ENCODE measurements around the gene ISCA2.

ISCA2 gene

DNA sequence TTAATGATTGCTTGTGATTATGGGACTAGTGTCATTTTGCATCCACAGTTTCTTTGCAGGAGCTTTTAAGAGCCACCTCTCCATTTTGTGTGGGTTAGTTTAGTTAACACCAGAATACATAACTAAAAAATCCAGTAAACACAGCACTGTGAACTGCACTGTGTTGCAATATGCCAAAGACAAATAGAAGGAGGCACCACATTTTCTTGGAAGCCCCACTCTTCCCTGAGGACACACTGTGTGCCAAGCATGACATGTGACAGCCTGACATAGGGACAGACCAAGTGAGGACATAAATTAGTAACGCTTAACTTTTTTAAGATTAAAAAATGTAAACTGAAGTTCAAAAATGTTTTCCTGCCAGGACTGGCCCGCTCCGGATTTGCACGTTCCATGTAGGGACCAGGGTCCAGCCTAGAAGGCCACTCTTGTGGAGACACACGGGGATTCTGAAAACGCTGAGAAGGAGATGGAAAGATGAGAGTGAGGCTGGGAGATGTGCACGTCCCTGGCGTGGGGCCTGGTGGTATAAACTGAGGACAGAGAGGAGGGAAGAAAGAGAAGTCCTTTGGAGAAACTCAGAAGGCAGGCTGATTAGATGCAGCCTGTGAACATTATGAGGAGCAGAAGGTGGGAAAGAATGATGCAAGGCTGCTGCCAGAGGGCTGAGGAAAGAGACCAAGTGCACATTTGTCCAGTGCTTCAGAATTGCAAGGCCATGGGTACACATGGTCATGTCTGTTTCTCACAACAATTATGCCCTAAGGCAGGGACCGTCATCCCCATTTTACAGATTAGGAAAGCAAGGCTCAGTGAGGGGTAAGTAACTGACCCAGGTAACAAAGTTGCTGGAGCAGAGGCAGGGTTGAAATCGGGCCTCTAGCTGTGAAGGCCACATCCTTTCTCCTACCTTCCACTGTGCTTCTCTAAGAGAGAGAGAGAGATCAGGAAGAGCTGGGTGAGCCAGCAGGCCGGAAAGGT lies 45.1 kb downstream of the ISCA2 start:
- DNase-seq (ENCODE audit: low spot score), result no peak
- TF ChIP-seq, protein P1, sequence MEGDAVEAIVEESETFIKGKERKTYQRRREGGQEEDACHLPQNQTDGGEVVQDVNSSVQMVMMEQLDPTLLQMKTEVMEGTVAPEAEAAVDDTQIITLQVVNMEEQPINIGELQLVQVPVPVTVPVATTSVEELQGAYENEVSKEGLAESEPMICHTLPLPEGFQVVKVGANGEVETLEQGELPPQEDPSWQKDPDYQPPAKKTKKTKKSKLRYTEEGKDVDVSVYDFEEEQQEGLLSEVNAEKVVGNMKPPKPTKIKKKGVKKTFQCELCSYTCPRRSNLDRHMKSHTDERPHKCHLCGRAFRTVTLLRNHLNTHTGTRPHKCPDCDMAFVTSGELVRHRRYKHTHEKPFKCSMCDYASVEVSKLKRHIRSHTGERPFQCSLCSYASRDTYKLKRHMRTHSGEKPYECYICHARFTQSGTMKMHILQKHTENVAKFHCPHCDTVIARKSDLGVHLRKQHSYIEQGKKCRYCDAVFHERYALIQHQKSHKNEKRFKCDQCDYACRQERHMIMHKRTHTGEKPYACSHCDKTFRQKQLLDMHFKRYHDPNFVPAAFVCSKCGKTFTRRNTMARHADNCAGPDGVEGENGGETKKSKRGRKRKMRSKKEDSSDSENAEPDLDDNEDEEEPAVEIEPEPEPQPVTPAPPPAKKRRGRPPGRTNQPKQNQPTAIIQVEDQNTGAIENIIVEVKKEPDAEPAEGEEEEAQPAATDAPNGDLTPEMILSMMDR (IDR thresholded peaks at IDR 0.05; ENCODE audit: extremely low read depth, insufficient read depth, missing control alignments), result no peak
- in situ Hi-C loops (cut with MboI; ENCODE audit: low pct_unique_long_range_greater_than_20kb, low sequenced_read_pairs, unreplicated experiment), result no loop called here

DNA sequence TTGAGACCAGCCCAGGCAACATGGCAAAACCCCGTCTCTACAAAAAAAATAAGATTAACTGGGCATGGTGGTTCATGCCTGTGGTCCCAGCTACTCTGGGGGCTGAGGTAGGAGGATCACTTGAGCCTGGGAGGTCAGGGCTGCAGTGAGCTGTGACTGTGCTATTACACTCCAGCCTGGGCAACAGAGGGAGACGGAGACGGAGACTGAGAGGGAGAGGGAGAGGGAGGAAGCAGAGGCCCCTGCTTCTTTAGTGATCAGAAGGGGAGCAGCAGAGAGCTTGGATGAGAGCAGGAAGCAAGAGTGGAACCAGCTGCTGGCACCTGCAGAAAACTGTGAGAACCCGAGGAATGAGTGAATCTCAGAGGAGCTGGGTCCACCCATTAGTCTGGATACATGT lies 45.9 kb downstream of the ISCA2 start:
- TF ChIP-seq, protein P1 (IDR thresholded peaks at IDR 0.05; ENCODE audit: extremely low read depth, insufficient read depth, missing control alignments), result no peak
- in situ Hi-C loops (cut with MboI; ENCODE audit: low pct_unique_long_range_greater_than_20kb, low sequenced_read_pairs, unreplicated experiment), result no loop called here
- no peak for DNase-seq (ENCODE audit: low spot score)

DNA sequence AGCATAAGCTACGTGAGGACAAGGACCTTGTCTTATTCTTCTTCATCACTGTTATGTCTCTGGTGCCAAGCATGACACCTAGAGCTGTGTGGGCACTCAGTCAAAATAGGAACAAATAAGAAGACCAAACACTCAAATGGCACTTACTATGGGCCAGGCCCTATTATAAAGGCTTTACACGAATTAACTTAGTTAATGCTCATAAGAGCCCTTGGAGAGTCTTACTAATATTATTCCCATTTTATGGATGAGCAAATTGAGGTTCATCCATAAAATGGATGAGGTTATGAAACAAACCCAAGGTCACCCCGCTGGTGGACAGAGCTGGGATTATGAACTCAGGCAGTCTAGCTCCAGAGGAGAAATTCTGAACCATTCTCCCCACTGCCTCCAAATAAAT lies 47.7 kb downstream of the ISCA2 start:
- TF ChIP-seq, protein P1 (IDR thresholded peaks at IDR 0.05; ENCODE audit: extremely low read depth, insufficient read depth, missing control alignments), result no peak
- DNase-seq (ENCODE audit: low spot score), result no peak
- in situ Hi-C loops (cut with MboI; ENCODE audit: low pct_unique_long_range_greater_than_20kb, low sequenced_read_pairs, unreplicated experiment), result no loop called here

DNA sequence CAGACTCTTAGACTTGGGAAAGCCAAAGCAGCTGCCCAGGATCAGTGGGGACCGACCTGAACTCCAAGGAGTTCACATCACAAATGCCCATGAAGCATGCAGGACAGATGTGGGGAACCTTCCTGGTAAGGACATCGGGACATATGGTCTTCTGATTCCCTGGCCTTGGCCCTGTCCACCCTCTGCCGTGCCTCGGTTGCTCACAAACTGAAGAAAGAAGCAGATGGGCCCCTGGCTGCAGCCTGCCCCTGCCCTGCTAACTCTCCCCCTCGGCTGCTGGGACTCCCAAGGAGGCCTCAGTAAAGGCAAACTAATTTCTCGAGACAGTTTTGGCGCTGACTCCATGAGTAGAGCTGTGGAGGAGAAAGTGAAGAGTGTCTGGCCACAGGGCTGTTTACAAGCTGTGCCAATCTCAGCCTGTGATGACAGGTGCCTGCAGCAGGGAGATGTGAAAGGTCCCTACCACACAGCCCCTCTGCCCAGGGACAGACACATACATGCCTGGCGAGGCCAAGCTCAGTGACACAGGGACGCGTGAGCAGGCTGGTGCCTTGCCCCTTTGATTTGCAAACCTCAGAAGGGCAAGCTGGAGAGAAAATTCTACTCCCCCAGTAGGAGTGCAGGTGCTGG lies 48.6 kb downstream of the ISCA2 start:
- in situ Hi-C loops (cut with MboI; ENCODE audit: low pct_unique_long_range_greater_than_20kb, low sequenced_read_pairs, unreplicated experiment), result no loop called here
- TF ChIP-seq, protein P1 (IDR thresholded peaks at IDR 0.05; ENCODE audit: extremely low read depth, insufficient read depth, missing control alignments), result no peak
- DNase-seq (ENCODE audit: low spot score), result no peak

DNA sequence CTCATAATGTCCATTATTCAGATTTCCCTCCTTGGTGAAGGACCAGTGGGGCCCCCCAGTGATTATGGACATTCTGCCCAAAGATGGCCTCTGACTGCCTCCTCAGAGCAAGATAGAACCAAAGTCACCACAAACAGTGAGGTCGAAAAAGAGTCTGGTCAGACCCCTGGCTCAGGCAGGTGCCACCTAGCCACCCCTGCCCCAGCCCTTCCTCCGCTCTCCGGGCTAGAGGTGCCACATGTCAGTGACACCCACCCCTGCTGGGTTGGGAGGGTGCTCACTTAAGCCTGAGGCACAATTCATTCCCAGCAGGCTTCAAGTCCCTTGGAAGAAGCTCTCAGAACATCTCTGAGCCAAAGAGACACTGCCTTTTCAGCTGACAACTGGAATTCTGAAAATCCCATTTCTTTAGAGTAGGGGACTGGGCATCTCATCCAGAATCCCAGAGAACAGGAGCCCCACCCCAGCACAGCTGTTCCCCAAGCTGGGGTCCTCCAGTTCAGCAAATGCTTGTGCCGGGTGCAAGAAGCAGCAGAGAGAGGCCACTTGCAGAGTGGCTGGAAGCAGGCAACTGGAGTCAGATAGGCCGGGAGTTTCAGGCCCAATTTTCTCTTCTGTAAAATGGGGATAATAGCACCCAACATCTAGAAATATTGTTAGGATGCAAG lies 50.3 kb downstream of the ISCA2 start:
- in situ Hi-C loops (cut with MboI; ENCODE audit: low pct_unique_long_range_greater_than_20kb, low sequenced_read_pairs, unreplicated experiment), result no loop called here
- DNase-seq (ENCODE audit: low spot score), result no peak
- TF ChIP-seq, protein P1 (IDR thresholded peaks at IDR 0.05; ENCODE audit: extremely low read depth, insufficient read depth, missing control alignments), result no peak

DNA sequence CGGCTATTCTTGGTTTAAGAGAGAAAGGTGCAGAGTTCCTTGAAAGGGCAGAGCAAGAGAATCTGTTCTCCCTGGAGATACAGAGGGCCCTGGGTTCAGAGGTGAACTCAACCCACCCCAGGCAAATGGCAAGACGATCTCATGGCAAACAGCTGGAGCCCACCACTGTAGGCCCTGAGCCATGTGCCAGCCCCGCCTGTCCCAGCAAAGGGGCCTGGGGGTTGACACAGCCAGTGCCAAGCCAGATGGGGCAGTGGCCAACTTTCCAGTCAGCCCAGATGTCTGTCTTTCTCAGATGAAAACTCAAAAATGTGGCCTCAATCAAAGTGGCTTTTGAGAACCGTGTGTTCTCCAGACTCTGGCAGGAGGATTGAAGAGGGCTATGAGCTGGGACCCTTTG lies 51.8 kb downstream of the ISCA2 start:
- no peak for DNase-seq (ENCODE audit: low spot score)
- TF ChIP-seq, protein P1 (IDR thresholded peaks at IDR 0.05; ENCODE audit: extremely low read depth, insufficient read depth, missing control alignments), result no peak
- in situ Hi-C loops (cut with MboI; ENCODE audit: low pct_unique_long_range_greater_than_20kb, low sequenced_read_pairs, unreplicated experiment), result no loop called here
